ENCODE data around the gene DDX1. TPM values are rescaled to one million over a fixed set of nuclear protein-coding genes. Genes with fewer than 3 reads are reported as not detected.

DDX1 gene
- polyA plus RNA-seq, 1 donor (not counting 4 experiments of a cell fraction or from before 2014, with no cell fraction given), result 140 TPM

- H3K4me2 ChIP-seq (ENCODE audit: control insufficient read depth, extremely low read depth, insufficient read depth, low read depth, low read length), result no peak overlapping the region
- no peaks in the 10 kb centered on the region for H3K27me3 ChIP-seq (ENCODE audit: control insufficient read depth, extremely low read depth, insufficient read depth, low read length)
- H3K9ac ChIP-seq (ENCODE audit: control insufficient read depth, extremely low read depth, insufficient read depth, low read length), result no peak overlapping the region
- TF ChIP-seq CTCF (optimal IDR thresholded peaks at IDR 0.05 in 1 of 3, IDR thresholded peaks at IDR 0.05 in 1 of 3, conservative IDR thresholded peaks at IDR 0.05 in 1 of 3; ENCODE audit: extremely low read depth in 1 of 3, insufficient read depth in 2 of 3, low read length in 3 of 3), result no peak
- TF ChIP-seq EZH2 (IDR thresholded peaks at IDR 0.05; ENCODE audit: low read length), result no peak
- H3K9me3 ChIP-seq (ENCODE audit: control insufficient read depth, low read depth, low read length), result no peaks in the 10 kb centered on the region
- H3K4me1 ChIP-seq (ENCODE audit: control insufficient read depth, extremely low read depth, insufficient read depth, low read length), result peaks cover 12% of the 10 kb centered on the region
- DNase-seq (ENCODE audit: low read depth, low spot score), result no peak
- dilution Hi-C loops (cut with MboI; ENCODE audit: extremely low pct_ligation_motif_present, low sequenced_read_pairs), result no loop called here
- H3K9me1 ChIP-seq (ENCODE audit: control insufficient read depth, extremely low read depth, insufficient read depth, low read length), result no peaks in the 10 kb centered on the region
- no peaks in the 10 kb centered on the region for H4K20me1 ChIP-seq (ENCODE audit: control insufficient read depth, extremely low read depth, insufficient read depth, low read length)
- no peak overlapping the region for H3K27ac ChIP-seq (ENCODE audit: control insufficient read depth, insufficient read depth, low read length)
- no peak overlapping the region for H3K4me3 ChIP-seq (ENCODE audit: control insufficient read depth in 2 of 3, extremely low read depth in 1 of 3, insufficient read depth in 2 of 3, low read depth in 1 of 3, low read length in 3 of 3)
- peaks cover 15 to 20% of the 10 kb centered on the region in 2 experiments for H3K36me3 ChIP-seq (ENCODE audit: control insufficient read depth in 2 of 2, extremely low read depth in 1 of 2, insufficient read depth in 2 of 2, low read length in 2 of 2)
- no peaks in the 10 kb centered on the region for H3K79me2 ChIP-seq (ENCODE audit: control insufficient read depth, insufficient read depth, low read length)
- FAIRE-seq, result peak; percentile 26
- no peak overlapping the region for H2AFZ ChIP-seq (ENCODE audit: control insufficient read depth, low read length)
Measured at GRCh38 chr2:15633043-15633970, 41.6 kb downstream of the DDX1 start.

- Histone ChIP-seq H3K9me3 (ENCODE audit: control insufficient read depth, low read depth, low read length) (no peaks in the 10 kb centered on the region), H3K4me1 (ENCODE audit: control insufficient read depth, extremely low read depth, insufficient read depth, low read length) (peaks cover 18% of the 10 kb centered on the region), H3K4me3 (ENCODE audit: control insufficient read depth in 2 of 3, extremely low read depth in 1 of 3, insufficient read depth in 2 of 3, low read depth in 1 of 3, low read length in 3 of 3) (no peak overlapping the region), H4K20me1 (ENCODE audit: control insufficient read depth, extremely low read depth, insufficient read depth, low read length) (no peaks in the 10 kb centered on the region), H2AFZ (ENCODE audit: control insufficient read depth, low read length) (no peak overlapping the region), H3K36me3 (ENCODE audit: control insufficient read depth in 2 of 2, extremely low read depth in 1 of 2, insufficient read depth in 2 of 2, low read length in 2 of 2) (peaks cover 15 to 20% of the 10 kb centered on the region in 2 experiments), H3K9ac (ENCODE audit: control insufficient read depth, extremely low read depth, insufficient read depth, low read length) (no peak overlapping the region), H3K4me2 (ENCODE audit: control insufficient read depth, extremely low read depth, insufficient read depth, low read depth, low read length) (no peak overlapping the region), H3K27ac (ENCODE audit: control insufficient read depth, insufficient read depth, low read length) (no peak overlapping the region), H3K27me3 (ENCODE audit: control insufficient read depth, extremely low read depth, insufficient read depth, low read length) (no peaks in the 10 kb centered on the region), H3K79me2 (ENCODE audit: control insufficient read depth, insufficient read depth, low read length) (no peaks in the 10 kb centered on the region), H3K9me1 (ENCODE audit: control insufficient read depth, extremely low read depth, insufficient read depth, low read length) (no peaks in the 10 kb centered on the region)
- dilution Hi-C loops (cut with MboI; ENCODE audit: extremely low pct_ligation_motif_present, low sequenced_read_pairs), result no loop called here
- TF ChIP-seq CTCF (optimal IDR thresholded peaks at IDR 0.05 in 1 of 3, IDR thresholded peaks at IDR 0.05 in 1 of 3, conservative IDR thresholded peaks at IDR 0.05 in 1 of 3; ENCODE audit: extremely low read depth in 1 of 3, insufficient read depth in 2 of 3, low read length in 3 of 3), result no peak
- TF ChIP-seq EZH2 (IDR thresholded peaks at IDR 0.05; ENCODE audit: low read length), result no peak
- FAIRE-seq (no peak), DNase-seq (ENCODE audit: low read depth, low spot score) (no peak)
Measured at GRCh38 chr2:15633971-15634346, 42.3 kb downstream of the DDX1 start.

Data from keratinocyte (primary cell).